NCI-H69 (cell line): ENCODE results near the gene UBE2O.
A peak's percentile ranks its signal among the peaks of the same experiment; 100 is the strongest.

Source experiments
- DNase-seq: peaks from one replicate; lab custom pipeline; 2025; lab: John Stamatoyannopoulos, UW

The UBE2O gene

GRCh38 chr17:76485569-76485968, 32.6 kb upstream of the UBE2O start:
- peak; percentile 79 for DNase-seq

DNA sequence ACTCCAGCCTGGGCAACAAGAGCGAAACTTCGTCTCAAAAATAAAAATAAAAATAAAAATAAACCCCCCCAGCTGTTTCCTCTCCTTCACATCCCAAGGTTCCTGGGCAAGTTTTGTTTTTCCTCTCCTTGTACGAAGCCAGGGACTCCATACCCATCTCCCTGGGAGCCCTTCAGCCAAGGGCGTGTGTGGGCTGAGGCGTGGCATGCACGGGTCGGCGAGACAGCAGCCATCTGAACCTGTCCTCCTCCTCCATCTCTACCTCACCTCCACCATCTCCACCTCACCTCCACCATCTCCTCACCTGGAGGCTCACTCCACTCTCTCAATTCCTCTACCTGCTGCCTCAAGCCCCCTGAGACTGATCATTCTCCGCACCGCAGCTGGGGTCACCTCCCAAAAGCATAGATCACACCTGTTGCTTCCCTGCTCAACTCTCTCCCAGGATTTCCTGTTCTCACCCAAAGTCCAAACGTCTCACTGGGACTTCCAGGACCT, 31.3 kb upstream of the UBE2O start:
- DNase-seq, result no peak

DNA sequence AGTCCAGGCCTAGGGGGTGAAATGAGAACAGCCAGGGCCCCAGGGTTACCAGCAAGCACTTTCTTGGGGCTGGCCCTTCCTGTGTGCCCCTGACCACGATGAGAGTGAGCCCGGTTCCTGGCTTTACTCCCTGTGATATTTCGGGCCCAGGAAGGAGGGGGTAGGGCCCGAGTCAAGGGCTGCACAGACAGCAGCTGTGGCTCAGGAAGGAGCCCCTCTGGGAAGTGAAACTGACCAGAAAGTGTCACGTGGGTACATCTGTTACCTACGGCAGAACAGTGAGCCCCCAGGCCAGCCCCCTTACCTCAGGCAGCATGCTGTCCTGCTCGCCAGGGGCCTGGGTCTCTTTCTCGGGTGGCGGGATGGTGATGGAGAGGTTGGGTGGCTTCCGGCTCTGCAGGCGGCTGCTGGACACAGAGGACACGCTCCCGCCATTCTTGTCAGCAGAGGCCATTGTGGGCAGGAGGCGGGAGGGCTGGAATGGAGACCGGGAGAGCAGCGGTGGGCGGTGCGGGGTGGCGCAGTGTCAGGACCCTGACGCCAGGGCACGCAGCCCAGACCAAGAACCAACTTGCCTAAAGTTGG, 28.2 kb upstream of the UBE2O start:
- DNase-seq, result no peak

DNA sequence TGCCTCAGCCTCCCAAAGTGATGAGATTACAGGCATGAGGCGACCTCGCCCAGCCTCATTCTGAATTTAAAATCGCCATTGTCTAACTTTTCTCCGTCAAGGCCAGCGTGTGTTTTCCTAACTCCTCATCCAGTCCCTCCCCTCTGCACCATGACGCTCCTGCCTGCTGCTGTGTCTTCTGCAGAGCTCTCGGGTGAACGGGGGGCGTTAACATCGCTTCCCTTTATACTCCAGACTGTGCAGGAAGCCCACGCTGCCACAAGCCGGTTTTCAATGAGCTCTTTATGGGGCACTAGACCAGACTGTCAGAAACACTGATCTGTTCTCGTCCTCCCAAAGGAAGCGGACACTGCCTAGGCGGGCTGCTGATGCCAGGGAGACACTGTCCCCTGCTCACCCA, 27.7 kb upstream of the UBE2O start:
- DNase-seq, result no peak

DNA sequence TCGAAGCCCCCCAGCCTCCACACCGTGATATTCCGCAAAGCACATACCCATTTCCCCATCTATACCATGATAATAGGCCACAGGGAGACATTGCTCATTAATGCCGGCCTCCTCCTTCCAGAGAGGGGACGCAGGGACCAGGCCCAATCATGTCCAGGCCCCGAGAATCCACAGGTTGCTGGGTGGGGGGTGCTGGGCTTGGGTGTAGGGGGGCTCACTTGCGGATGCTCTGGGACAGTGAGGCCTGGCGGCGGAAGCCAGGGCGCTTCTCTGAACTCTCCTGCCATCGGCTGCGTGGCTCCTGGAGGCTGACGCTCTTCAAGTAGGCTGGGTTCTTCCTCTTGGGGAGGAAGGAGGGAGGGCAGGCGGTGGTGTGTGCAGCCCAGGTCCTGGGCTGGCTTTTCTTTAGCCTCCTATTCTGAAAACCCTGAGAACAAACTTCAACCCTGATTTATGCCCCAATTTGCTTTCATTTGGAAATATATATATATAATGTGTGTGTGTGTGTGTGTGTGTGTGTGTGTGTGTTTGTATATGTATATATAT, 26.6 kb upstream of the UBE2O start:
- DNase-seq, result no peak

DNA sequence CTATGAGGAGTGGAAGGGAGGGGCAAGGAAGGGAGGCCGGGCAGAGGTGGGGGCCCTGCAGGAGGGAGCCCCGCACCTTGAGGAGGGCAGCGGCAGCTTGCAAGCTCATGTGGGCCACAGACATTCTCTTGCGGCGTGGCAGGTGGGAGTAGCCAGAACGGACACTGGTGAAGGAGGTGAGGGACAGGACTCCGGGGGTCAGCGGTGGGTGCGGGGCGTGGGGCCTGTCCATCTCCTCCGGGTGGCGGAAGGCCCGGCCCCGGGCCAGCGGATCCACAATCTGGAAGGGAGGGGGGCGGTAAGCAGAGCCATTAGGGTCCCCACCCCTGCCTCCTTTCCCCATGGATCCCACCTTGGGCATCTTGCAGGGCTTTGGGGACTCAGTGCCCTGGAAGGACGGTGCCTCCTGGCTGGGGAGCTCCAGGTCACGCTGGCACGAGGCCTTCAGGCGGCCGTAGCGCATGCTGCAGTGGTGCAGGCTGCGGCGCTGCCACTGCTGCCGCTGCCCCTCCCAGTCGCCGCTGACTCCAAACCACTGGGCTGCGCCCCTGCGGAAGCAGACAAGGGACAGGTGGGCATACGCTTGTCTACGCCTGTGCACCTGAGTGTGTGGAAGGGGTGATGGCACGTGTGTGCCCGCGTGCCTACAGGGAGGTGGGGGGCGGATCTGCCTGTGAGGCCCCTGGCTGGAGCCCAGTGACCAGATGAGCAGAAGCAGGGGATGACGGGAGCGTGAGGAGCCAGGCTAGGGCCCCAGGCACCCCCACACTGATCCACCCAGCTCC, 26.0 kb upstream of the UBE2O start:
- DNase-seq, result no peak

DNA sequence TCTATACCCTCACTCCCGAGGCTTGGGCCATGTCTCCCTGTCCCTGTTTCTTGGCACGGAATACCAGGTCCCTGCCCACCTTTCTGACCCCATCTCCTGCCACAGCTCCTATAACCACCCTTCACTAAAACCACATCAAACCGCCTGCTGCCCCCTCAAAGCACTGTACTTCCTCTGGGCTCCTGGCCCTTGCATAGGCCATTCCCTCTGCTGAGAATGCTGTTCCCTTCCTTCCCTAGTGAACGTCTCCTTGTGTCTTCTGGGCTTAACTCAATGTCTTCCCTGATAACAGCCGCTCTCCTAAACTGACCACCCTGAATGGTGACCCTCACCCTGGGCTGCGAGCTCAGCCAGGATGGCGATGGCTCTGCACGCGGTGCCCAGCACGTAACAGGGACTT, 25.1 kb upstream of the UBE2O start:
- DNase-seq, result no peak

GRCh38 chr17:76477576-76477975, 24.6 kb upstream of the UBE2O start:
- no peak for DNase-seq

DNA sequence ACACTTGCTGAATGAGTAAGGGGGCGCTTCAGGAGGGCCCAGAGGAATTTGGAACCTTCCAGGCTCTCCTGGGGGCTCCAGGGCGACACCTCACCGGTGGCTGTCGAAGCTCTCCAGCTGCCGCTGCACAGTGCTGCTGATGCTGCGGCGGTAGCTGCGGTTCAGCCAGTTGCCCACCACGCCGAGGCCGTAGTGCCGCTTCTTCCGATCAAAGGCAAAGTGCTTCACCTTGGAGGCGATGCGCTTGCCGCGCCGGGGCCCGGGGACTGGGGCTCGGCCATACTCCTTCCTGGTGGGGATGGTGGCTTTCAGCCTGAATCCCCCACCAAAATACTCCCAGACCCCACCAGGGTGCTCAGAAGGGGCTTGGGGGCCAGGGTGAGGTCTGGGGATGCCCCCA, 23.8 kb upstream of the UBE2O start:
- DNase-seq, result no peak

GRCh38 chr17:76475302-76475701, 22.4 kb upstream of the UBE2O start:
- no peak for DNase-seq

- DNase-seq, result no peak
Observed at GRCh38 chr17:76474894-76475293, 21.9 kb upstream of the UBE2O start.

DNA sequence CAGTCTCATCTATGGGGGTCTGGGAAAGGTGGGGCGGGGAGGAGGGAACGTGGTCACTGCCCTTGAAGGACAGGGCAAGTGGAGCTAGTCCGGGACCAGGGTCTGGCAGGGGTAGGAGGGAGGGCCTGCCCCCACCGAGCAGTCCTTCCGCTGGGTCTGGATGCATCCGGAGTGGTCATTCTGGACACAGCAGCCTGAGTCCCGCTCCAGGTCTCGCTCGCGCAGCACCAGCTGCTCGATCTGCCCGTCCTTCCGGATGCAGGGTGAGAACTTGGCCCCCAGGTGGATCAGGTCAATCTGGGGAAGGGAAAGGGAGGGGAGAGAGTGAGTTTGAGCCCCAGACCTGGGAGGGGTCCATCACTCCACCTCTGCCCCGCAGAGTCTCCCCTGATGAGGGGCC, 21.3 kb upstream of the UBE2O start:
- no peak for DNase-seq

DNA sequence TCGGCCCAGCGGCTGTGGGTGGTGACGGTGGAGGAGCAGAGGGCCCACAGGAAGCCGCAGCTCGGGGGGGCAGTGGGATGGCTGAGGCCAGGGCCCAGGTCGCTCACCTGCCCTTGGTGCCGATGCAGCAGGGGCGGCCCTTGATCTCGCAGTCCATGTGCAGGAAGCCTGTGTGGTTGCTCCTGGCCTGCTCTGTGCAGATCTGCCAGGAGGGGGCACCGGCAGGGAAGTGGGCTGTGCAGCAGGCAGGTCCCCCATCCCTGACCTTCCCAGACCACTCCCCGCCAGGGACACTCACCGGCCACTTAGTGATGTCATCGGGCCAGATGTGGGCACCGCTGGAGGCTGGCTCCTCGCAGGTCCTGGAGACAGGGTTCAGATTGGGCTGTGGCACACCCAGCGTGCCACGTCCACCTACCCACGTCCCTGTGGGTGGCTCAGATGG, 20.6 kb upstream of the UBE2O start:
- DNase-seq, result peak; percentile 17

DNA sequence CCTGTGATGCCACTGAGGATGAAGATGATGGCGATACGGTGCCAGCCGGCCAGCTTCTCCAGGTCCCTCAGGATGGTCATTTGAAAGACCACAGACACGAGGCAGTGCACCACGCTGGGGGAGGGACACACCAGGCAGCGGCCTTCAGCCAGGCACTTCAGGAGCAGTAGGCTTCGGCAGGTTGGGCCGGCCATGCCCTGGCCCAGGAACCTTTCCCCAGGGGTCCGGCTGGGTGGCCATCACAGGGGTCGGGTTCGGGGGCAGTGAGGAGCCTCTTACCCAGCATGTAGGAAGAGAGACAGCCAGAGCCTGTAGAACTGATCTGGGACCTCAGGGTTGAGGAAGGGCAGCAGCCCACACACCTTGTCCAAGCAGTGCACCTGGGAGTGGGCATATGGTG, 19.8 kb upstream of the UBE2O start:
- no peak for DNase-seq

DNA sequence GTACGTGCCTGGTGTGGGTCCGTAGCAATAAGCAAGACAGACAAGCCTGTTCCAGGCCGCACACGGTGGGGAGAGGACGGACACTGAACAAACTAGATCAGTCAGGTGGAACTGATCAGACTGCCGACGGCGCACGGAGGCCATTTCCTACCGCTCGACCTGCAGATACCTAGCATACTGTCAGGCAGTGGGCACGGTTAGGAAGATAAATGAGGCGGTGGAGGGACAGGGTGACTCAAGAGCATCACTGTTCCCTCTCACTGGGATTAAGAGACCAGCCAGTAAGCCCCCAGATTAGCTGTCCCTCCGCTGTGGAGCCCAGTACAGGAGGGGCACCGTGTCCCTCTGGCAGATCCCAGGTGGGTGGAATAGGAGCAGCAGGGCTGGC, 19.3 kb upstream of the UBE2O start:
- DNase-seq, result no peak

- DNase-seq, result no peak
Observed at GRCh38 chr17:76471498-76472257, 18.7 kb upstream of the UBE2O start.

DNA sequence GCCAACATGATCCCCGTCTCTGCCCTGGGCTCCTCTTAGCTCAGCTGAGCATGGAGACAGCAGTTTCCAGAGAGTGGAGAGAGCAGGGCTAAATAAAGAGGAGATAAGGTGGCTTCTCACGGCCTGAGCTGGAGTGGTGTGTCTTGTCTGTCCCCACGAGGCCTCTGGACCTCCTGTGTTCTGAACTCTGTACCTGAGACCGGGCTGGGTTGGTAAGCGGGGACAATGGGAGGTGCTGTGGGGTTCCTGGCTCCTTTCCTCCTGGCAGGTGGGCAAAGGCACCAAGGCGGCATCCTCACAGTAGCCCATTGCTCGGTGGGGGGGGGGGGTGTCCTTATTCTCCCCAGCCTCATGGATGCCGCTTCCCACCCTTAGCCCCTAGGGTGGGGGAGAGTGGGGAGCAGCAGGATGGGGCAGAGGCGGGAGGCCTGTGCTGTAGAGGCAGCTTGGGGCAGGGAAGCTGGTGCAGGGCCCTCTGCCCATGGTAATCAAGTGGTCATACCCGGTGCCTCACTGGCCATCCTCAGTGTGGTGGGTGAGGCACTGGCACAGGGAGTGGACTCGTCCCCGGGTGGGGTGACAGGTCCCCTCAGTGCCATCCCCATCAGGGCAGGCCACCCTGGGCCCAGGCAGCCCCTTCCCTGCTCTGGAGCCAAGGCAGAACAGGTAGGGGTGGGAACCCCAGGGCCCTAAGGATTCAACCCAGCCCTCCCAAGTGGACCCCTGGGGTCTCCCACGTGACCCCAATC, 17.2 kb upstream of the UBE2O start:
- no peak for DNase-seq

DNA sequence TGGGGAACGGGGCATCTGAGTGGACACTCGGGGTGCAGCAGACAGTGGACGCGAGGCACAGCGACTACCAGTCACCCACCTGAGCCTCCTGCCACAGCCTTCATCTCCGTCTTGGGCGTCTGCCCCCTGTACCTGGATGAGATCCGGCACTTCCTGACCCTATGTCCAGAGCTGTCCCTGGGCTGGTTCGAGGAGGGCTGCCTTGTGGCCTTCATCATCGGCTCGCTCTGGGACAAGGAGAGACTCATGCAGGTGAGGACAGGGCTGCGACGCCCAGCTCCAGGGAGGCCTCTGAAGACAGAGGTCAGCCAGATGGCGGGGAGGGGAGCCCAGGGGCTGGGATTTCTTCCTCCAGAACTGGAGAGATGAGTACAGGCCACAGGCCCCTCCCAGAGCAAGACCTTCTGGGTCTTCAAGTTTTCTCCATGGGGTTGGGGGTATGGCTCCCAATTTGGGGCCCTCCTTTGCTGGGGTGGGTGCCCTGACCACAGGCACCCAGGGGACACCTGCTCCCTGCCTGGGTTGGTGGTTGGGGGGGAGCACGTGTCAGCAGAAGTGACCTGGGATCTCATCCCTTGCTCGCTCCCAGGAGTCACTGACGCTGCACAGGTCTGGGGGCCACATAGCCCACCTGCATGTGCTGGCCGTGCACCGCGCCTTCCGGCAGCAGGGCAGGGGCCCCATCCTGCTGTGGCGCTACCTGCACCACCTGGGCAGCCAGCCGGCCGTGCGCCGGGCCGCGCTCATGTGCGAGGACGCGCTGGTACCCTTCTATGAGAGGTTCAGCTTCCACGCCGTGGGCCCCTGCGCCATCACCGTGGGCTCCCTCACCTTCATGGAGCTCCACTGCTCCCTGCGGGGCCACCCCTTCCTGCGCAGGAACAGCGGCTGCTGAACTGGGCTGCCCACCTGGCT, 16.4 kb upstream of the UBE2O start:
- DNase-seq, result no peak

DNA sequence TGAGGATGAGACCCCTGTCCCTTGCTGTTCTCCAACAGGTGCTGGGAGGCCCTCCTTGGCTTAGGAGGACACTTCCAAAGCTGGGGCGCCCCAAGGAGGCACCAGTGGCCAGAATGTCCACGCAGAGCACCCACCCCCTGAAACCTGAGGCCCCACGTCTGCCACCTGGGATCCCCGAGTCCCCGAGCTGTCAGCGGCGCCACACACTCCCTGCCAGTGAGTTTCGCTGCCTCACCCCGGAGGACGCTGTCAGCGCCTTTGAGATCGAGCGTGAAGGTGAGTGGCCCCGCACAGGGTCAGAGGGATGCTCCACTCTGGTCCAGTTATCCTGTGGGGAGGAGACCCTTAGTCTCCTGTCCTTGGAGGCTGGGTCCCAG, 15.7 kb upstream of the UBE2O start:
- DNase-seq, result no peak

- DNase-seq, result no peak
Observed at GRCh38 chr17:76467809-76468633, 15.1 kb upstream of the UBE2O start.
